GM12892 (cell line): ENCODE measurements around the gene UBASH3B.

ENCODE experiments used
- POLR2A ChIP-seq: IDR thresholded peaks from 2 replicates; pipeline ENCODE4 v1.6.1; 2011; ENCODE audit warnings: low read depth, low read length, control low read depth
- POLR2AphosphoS5 ChIP-seq: IDR thresholded peaks from 2 replicates; pipeline ENCODE4 v1.6.1; 2011; ENCODE audit warnings: low read depth, low read length, control low read depth
- TAF1 ChIP-seq: IDR thresholded peaks from 2 replicates; pipeline ENCODE4 v1.6.1; 2011; ENCODE audit warnings: low read depth, mild to moderate bottlenecking, control low read depth, low read length, borderline replicate concordance

DNA sequence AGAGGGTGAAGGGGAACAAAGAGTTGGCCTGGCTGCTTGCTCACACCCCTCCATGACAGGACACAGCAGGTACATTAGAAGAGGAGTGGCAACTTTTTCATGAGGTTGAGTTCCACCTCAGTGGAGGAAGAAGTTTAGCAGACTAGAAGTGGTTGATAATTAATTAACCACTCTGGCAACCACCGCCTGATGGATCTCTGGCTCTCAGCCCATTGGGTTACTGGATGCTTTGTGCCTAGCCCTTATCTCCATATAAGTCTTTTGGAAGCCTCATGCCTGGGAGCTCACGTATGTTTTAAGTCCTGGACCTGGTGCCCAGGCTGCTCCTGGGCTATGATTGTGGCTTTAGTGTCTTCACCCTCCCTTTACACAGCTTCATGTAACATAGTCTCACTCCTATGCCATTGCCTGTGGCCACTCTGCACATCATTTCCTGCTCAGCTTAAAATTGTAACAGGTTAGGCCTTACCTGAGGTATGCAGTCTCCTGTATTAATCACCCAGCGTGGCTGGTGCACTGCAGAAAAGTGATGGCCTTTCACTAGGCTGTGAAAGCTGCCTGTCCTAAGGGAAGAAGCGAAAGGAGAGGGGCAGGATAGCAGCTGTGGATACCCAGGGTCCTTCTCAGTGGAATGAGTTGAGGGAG is 110.1 kb downstream of the UBASH3B start:
- TF ChIP-seq POLR2A, result no peak
- no peak for TF ChIP-seq TAF1
- no peak for TF ChIP-seq POLR2AphosphoS5
